ENCODE measurements around the gene ARAP1. TPM values are rescaled to one million over a fixed set of nuclear protein-coding genes. Genes with fewer than 3 reads are reported as not detected.

The ARAP1 gene
- total RNA-seq, 4 donors from 2014 or later: 53.8 to 126 (median 88.8) TPM

DNA sequence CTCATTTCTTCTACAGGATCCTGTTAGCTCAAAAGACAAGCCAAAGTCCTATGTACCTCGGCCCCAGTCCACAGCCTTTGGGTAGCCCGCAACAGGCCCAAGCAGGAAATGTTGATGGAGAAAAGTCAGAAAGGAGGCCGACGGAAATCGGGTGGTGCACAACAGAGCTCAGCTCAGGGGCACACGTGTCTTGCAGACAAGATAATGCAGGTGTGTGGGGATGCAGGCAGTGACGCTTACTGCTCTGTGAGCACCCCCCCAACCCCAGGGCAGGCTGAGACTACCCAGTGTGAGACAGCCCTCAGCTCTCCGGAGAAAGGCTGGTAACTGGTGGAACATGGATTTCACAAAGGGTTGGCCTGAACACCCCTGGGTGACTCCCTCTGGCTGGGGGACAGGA, 73.7 kb downstream of the ARAP1 start:
- H3K36me3 ChIP-seq: no peaks in the 10 kb centered on the region
- H3K27ac ChIP-seq: no peak overlapping the region
- no peaks in the 10 kb centered on the region for H3K9me3 ChIP-seq
- TF ChIP-seq CTCF (IDR thresholded peaks at IDR 0.05): no peak
- no peak for TF ChIP-seq EP300 (IDR thresholded peaks at IDR 0.05)
- no peak for TF ChIP-seq POLR2AphosphoS5 (IDR thresholded peaks at IDR 0.05)
- TF ChIP-seq POLR2A (IDR thresholded peaks at IDR 0.05): no peak
- H3K27me3 ChIP-seq: peaks cover 57% of the 10 kb centered on the region
- no peak overlapping the region for H3K4me3 ChIP-seq
- H3K4me1 ChIP-seq: peaks cover 20% of the 10 kb centered on the region
- DNase-seq (ENCODE audit: low spot score in 2 of 2): no peak
- 72% methylated on average over 8 of the region's 8 CpGs for WGBS

DNA sequence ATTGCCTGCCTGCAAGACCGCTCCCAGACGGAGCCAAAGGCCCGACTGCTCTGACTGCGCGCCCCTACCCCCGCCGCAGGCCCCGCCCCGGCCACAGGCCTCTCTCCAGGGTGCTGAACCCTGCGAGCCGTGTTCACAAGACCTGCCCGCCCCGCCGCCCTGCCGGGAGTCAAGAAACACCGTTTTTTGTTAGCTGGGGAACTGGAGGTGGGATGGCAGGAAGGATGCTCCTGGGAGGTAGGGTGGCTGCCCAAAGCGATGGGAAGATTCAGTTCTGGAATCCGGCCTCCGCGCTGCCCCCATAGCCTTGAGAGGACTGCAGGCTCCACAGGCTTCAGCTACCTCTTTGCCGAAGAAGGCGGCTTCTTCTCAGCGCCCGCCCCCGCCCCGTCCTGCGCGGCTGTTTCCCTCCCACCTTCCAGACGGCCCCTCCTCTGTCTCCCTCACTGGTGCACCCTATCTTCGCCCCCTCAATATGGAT, 75.3 kb downstream of the ARAP1 start:
- Histone ChIP-seq H3K4me1 (peaks cover 20% of the 10 kb centered on the region), H3K27ac (no peak overlapping the region), H3K27me3 (peaks cover 73% of the 10 kb centered on the region), H3K9me3 (no peaks in the 10 kb centered on the region), H3K36me3 (no peaks in the 10 kb centered on the region), H3K4me3 (no peak overlapping the region)
- WGBS: 3% methylated on average over 17 of the region's 30 CpGs
- TF ChIP-seq EP300 (IDR thresholded peaks at IDR 0.05) (no peak), POLR2AphosphoS5 (IDR thresholded peaks at IDR 0.05) (no peak), CTCF (IDR thresholded peaks at IDR 0.05) (no peak), POLR2A (IDR thresholded peaks at IDR 0.05) (no peak)
- peak in 1 of 2 donors; percentile 78 for DNase-seq (ENCODE audit: low spot score in 2 of 2)

GRCh38 chr11:72675221-72675620, 77.0 kb downstream of the ARAP1 start:
- 53% methylated on average over 2 of the region's 2 CpGs for WGBS
- no peak for TF ChIP-seq EP300 (IDR thresholded peaks at IDR 0.05)
- TF ChIP-seq CTCF (IDR thresholded peaks at IDR 0.05): no peak
- TF ChIP-seq POLR2A (IDR thresholded peaks at IDR 0.05): no peak
- TF ChIP-seq POLR2AphosphoS5 (IDR thresholded peaks at IDR 0.05): no peak

DNA sequence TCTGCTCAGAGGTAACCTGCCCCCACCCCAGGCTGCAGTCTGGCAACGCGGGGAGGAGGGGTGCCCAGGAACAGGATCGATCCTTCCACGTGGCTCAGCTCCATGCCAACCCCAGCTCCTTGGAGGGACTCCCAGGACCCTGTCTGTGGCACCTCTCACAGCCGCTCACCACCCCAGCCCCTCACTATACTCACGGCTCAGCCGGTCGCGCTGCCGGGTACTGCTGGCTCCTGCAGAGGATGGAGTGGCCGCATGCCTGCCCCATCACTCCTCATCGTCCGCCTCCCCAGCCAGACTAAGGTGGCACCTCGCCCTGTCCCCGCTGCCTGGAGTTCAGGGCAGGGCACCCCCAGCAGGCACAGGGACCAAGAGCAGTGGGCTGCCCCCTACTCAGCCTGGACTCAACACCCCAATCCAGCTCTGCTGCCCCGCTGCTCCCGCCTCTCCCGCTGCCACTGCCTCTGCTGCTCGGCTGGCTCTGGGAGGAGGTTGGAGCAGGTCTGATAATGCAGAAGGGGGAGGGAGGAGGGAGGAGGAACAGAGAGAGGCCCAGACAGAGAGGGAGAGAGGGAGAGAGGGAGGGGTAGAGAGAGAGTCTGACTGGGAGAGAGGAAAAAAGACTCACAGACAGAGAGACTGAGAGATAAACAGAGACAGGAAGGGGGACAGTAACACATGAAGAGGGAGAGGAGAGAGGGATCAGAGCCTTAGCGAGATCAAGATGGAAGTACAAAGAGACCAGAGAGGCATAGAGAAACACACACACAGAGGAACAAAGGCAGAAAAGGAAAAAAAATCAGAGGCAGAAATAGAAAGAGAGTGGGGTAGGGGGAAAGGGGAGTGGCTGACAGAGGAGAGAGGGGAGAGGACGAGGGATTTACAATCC, 78.0 kb downstream of the ARAP1 start, which contains the start of gene PDE2A:
PDE2A (minus strand) TSS at position 480 of the 886 bp plus-strand sequence; CDS start at position 265, 215 bp downstream.
- Histone ChIP-seq H3K27me3 (peaks cover 80% of the 10 kb centered on the region), H3K27ac (no peak within 1 kb of the TSS)
- 10% methylated on average over 17 of the region's 21 CpGs for WGBS

More at GRCh38 chr11:72675221-72675620, 77.0 kb downstream of the ARAP1 start:
- no peaks in the 10 kb centered on the region for H3K9me3 ChIP-seq
- peaks cover 83% of the 10 kb centered on the region for H3K27me3 ChIP-seq
- no peak for DNase-seq (ENCODE audit: low spot score in 2 of 2)
- H3K27ac ChIP-seq: no peak overlapping the region
- H3K4me3 ChIP-seq: no peak overlapping the region
- H3K36me3 ChIP-seq: no peaks in the 10 kb centered on the region
- peaks cover 7% of the 10 kb centered on the region for H3K4me1 ChIP-seq

More for the DNA sequence above, 78.0 kb downstream of the ARAP1 start, which contains the start of gene PDE2A:
- no peaks in the 10 kb centered on the region for H3K36me3 ChIP-seq
- H3K4me1 ChIP-seq: peaks cover 7% of the 10 kb centered on the region
- H3K4me3 ChIP-seq: no peak within 1 kb of the TSS
- TF ChIP-seq POLR2AphosphoS5 (IDR thresholded peaks at IDR 0.05) (no peak), POLR2A (IDR thresholded peaks at IDR 0.05) (no peak), CTCF (IDR thresholded peaks at IDR 0.05) (no peak), EP300 (IDR thresholded peaks at IDR 0.05) (no peak)
- no peak for DNase-seq (ENCODE audit: low spot score in 2 of 2)
- no peaks in the 10 kb centered on the region for H3K9me3 ChIP-seq

All from suprapubic skin (tissue), 4 donors.